ENCODE measurements around the gene XCL1. TPM values are rescaled to one million over a fixed set of nuclear protein-coding genes. Genes with fewer than 3 reads are reported as not detected.

XCL1 gene
- total RNA-seq, 1 donor from 2014 or later, result not detected

DNA sequence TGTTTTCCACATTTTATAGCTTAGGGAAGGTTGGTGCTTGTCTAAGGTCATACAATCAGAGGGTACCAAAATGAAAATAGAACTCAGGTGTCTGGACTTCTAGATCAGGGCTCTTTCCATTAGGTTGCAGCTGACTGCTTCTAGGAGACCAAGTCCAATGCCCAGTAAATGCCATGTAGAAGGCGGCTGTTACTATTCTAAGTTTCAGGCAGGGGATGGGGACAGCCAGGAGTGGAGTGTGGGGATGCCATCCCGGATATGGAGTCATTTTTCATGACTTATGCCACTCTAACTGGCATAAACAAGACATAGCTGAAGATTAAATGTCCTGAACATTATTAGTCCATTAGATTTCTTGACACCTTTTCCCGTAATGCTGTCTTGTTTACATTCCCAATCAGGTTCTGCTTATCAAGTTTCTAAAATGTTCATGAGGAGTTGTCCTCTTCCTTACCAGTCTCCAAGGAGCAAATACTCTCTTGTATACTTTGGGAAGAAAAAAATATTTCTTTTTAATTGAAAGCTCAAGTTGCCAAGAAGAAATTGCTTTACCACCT lies 31.5 kb downstream of the XCL1 start:
- no peak overlapping the region for H3K4me3 ChIP-seq
- H3K4me1 ChIP-seq, result peaks cover 9 to 21% of the 10 kb centered on the region in 2 donors
- intact Hi-C loops (cut with DNase I), result loop anchor here (2.0 to 10.0 kb wide), 5 partner anchors 263 to 937 kb away; partner anchors contain the start of genes ATP1B1, BLZF1, NME7 and SLC19A2
- H3K27me3 ChIP-seq, result no peaks in the 10 kb centered on the region
- H3K36me3 ChIP-seq, result no peaks in the 10 kb centered on the region
- no peak for DNase-seq (ENCODE audit: low spot score in 2 of 2)
- H3K27ac ChIP-seq, result peak overlapping the region; percentile 91 to 94
- H3K9me3 ChIP-seq, result no peaks in the 10 kb centered on the region
- TF ChIP-seq, protein P1, sequence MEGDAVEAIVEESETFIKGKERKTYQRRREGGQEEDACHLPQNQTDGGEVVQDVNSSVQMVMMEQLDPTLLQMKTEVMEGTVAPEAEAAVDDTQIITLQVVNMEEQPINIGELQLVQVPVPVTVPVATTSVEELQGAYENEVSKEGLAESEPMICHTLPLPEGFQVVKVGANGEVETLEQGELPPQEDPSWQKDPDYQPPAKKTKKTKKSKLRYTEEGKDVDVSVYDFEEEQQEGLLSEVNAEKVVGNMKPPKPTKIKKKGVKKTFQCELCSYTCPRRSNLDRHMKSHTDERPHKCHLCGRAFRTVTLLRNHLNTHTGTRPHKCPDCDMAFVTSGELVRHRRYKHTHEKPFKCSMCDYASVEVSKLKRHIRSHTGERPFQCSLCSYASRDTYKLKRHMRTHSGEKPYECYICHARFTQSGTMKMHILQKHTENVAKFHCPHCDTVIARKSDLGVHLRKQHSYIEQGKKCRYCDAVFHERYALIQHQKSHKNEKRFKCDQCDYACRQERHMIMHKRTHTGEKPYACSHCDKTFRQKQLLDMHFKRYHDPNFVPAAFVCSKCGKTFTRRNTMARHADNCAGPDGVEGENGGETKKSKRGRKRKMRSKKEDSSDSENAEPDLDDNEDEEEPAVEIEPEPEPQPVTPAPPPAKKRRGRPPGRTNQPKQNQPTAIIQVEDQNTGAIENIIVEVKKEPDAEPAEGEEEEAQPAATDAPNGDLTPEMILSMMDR (IDR thresholded peaks at IDR 0.05), result no peak

DNA sequence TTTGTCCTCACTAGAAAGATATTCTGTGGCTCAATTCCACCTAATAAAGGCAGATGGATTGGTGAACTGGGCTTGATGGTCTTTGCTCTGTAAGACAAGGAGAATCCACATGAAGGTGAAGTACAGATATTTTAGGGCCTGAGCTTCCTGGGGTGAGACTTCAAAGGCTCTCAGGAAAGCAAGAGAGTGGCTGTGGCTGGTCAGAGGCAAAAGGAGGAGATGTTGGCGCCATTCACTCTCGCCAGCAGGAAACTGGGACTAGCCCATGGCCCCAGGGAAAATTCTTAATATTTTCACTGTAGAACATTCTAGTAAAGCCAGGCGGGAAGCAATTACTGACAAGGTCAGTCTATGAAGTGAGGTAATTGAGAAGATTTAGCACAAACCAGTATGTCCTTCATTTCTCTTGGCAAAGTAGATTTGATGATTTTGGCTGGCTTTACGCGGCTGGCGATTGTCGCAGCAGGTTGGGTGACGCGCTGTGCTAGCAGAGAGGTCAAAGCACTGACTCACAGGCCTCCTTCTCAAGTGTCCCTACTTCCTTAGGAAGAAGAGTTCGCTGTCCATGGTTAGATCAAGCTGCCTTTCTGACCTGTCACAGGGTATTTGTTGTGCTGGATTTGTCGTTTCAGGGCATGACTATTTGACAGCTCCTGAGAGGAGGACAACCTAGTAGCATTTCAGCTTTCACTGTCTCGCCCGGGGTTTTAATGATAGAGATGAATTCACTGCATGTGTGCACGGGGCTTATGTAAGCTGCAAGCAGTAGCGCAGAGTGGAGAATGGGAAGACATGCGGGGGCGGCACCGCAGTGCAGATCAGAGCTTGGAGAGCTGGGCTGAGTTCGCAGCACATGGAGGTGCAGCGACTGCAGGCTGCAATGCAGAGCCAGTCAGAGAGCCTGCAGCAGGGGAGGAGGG lies 32.7 kb downstream of the XCL1 start:
- intact Hi-C loops (cut with DNase I), result loop anchor here (1.0 to 10.0 kb wide), 6 partner anchors 27 to 936 kb away; partner anchors contain the start of genes ATP1B1, BLZF1, NME7 and SLC19A2
- Histone ChIP-seq H3K27me3 (no peaks in the 10 kb centered on the region), H3K27ac (peak overlapping the region; percentile 91 to 94), H3K36me3 (no peaks in the 10 kb centered on the region), H3K4me1 (peaks cover 12 to 28% of the 10 kb centered on the region in 2 donors), H3K4me3 (peak overlapping the region in 1 of 2 donors; percentile 33), H3K9me3 (no peaks in the 10 kb centered on the region)
- peak; percentile 60 to 92 for DNase-seq (ENCODE audit: low spot score in 2 of 2)
- TF ChIP-seq, protein P1 (IDR thresholded peaks at IDR 0.05), result no peak

DNA sequence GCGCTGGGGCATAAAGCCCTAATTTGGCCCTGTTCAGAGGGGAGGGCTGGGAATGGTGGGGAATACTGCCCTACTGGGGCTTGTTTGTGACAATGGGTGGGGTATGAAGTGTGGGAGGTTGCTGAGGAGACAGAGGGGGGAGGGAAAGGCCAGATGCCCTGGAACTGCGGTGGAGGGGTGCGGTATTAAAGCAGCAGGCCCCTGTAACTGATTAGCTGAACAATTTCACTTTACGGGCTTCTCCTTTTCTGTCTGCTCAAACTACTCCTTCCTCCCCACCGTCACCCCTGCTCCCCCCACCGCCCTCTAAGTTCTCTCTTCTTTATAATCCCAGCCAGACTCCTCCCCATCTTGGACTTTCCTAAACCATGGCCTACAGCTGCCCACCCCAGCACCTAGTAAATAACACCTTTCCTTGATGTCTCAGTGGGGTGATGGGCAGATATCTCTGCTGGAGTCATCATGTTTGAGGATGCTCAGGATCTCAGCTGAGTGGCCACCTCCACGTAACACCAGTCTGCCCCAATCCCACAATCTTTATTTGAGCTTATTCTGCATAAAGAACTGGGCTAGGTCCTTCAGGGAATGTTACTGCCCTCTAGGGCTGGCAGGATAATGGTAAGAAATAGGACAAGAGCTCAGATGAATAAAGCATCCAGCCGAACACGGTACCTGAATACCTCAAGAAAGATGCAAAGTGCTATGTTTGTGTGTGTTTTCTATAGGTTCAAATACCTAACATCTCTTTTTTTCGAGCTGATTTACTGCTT lies 33.5 kb downstream of the XCL1 start:
- Histone ChIP-seq H3K4me1 (peaks cover 16 to 33% of the 10 kb centered on the region in 2 donors), H3K4me3 (peak overlapping the region in 1 of 2 donors; percentile 33), H3K36me3 (no peaks in the 10 kb centered on the region), H3K9me3 (no peaks in the 10 kb centered on the region), H3K27ac (peak overlapping the region; percentile 91 to 94), H3K27me3 (no peaks in the 10 kb centered on the region)
- intact Hi-C loops (cut with DNase I), result loop anchor here (1.0 to 10.0 kb wide), 8 partner anchors 26 to 935 kb away; partner anchors contain the start of genes ATP1B1, BLZF1, NME7 and SLC19A2
- TF ChIP-seq, protein P1 (IDR thresholded peaks at IDR 0.05), result peak in 1 of 3 experiments; percentile 29
- DNase-seq (ENCODE audit: low spot score in 2 of 2), result no peak

DNA sequence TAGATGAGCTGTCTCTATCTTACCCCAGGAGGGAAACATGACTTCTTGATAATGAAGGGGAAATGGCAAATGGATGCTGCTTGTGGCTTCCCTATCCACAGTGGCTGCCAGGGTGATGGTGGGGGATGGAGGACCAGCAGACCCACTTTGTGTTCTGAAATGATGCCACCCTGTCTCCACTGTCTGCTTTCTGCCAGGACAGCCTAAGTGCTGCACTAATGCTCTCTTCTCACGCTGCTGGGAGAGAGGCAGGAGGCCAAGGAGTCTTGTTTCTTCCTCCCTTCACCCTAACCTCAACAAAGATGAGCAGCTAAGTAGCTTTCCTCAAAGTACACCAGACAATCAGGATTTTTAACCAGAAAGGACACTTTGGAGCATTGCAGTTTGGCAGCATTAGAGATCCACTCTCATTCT lies 36.6 kb downstream of the XCL1 start:
- Histone ChIP-seq H3K4me1 (peaks cover 16 to 29% of the 10 kb centered on the region in 2 donors), H3K27ac (peak overlapping the region; percentile 72 to 73), H3K36me3 (no peaks in the 10 kb centered on the region), H3K9me3 (no peaks in the 10 kb centered on the region), H3K4me3 (no peak overlapping the region), H3K27me3 (no peaks in the 10 kb centered on the region)
- TF ChIP-seq, protein P1 (IDR thresholded peaks at IDR 0.05), result no peak
- DNase-seq (ENCODE audit: low spot score in 2 of 2), result no peak
- intact Hi-C loops (cut with DNase I), result loop anchor here (5.0 kb wide), 2 partner anchors 74 to 104 kb away; no protein-coding TSS in a partner anchor

DNA sequence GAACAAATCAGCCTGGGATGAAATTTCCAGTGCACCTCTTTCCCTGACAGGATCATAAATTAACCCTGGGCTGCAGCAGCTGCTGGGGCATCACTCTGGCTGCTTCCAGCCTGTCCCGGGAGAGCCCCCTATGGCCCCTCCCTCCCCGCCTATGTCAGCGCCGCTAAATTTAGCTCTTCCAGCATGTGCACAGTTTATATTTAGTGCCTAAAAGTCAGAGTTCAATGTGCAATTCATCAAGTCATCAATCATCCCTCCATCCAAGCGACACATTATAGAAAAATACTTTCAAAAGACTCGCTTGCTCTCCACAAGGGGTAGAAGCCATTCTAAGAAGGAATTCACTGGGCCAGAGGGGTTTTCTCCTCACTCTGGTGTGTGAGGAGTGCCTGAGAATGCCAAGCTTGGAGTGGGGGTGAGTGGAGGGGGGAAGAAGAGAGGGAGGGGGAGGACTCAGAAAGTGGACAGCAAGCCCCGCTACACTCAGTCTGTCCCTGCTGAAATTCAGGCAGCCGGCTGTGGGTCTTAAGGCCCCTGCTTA lies 37.4 kb downstream of the XCL1 start:
- Histone ChIP-seq H3K36me3 (no peaks in the 10 kb centered on the region), H3K9me3 (no peaks in the 10 kb centered on the region), H3K27ac (peak overlapping the region; percentile 72 to 73), H3K27me3 (no peaks in the 10 kb centered on the region), H3K4me3 (peak overlapping the region in 1 of 2 donors; percentile 11), H3K4me1 (peaks cover 13 to 22% of the 10 kb centered on the region in 2 donors)
- peak in 1 of 2 donors; percentile 76 for DNase-seq (ENCODE audit: low spot score in 2 of 2)
- intact Hi-C loops (cut with DNase I), result loop anchor here (5.0 kb wide), 2 partner anchors 74 to 104 kb away; no protein-coding TSS in a partner anchor
- TF ChIP-seq, protein P1 (IDR thresholded peaks at IDR 0.05), result no peak

All from ascending aorta (tissue), 2 donors.